BLaER1 (cell line): ENCODE results near the gene IVD.

Experiments used
- H3K27ac ChIP-seq: shearing (Covaris generic); formaldehyde crosslinking; 2 replicates; pipeline ENCODE4 v1.8.1; 2022
- H3K27me3 ChIP-seq: shearing (Covaris generic); formaldehyde crosslinking; 2 replicates; pipeline ENCODE4 v1.8.1; 2022
- H3K36me3 ChIP-seq: shearing (Covaris generic); formaldehyde crosslinking; 2 replicates; pipeline ENCODE4 v1.8.1; 2022
- H3K4me1 ChIP-seq: shearing (Covaris generic); formaldehyde crosslinking; 2 replicates; pipeline ENCODE4 v1.8.1; 2022
- H3K4me2 ChIP-seq: shearing (Covaris generic); formaldehyde crosslinking; 2 replicates; pipeline ENCODE4 v1.8.1; 2022
- H3K4me3 ChIP-seq: shearing (Covaris generic); formaldehyde crosslinking; 2 replicates; pipeline ENCODE4 v1.8.1; 2022
- H3K9ac ChIP-seq: shearing (Covaris generic); formaldehyde crosslinking; 2 replicates; pipeline ENCODE4 v1.8.1; 2022
- H3K9me3 ChIP-seq: shearing (Covaris generic); formaldehyde crosslinking; 2 replicates; pipeline ENCODE4 v1.8.1; 2022
- H4K20me1 ChIP-seq: shearing (Covaris generic); formaldehyde crosslinking; 2 replicates; pipeline ENCODE4 v1.8.1; 2022
- Cebpa-rat ChIP-seq: shearing (Covaris generic); IDR thresholded peaks from 2 replicates; pipeline ENCODE4 v1.8.1; 2022

IVD gene

GRCh38 chr15:40365016-40365415 lies 40.6 kb upstream of the IVD start:
- no peak overlapping the region for H3K9ac ChIP-seq
- H3K4me2 ChIP-seq = no peak overlapping the region
- no peaks in the 10 kb centered on the region for H3K36me3 ChIP-seq
- no peak overlapping the region for H3K4me3 ChIP-seq
- H4K20me1 ChIP-seq = peaks cover 27% of the 10 kb centered on the region
- no peak for TF ChIP-seq Cebpa-rat
- no peak overlapping the region for H3K27ac ChIP-seq
- peaks cover 25% of the 10 kb centered on the region for H3K4me1 ChIP-seq
- H3K27me3 ChIP-seq = no peaks in the 10 kb centered on the region
- H3K9me3 ChIP-seq = no peaks in the 10 kb centered on the region

GRCh38 chr15:40365624-40366456 lies 39.8 kb upstream of the IVD start:
- TF ChIP-seq Cebpa-rat = no peak
- H3K4me3 ChIP-seq = no peak overlapping the region
- peaks cover 18% of the 10 kb centered on the region for H4K20me1 ChIP-seq
- H3K9ac ChIP-seq = no peak overlapping the region
- no peaks in the 10 kb centered on the region for H3K27me3 ChIP-seq
- H3K36me3 ChIP-seq = no peaks in the 10 kb centered on the region
- no peak overlapping the region for H3K27ac ChIP-seq
- H3K9me3 ChIP-seq = no peaks in the 10 kb centered on the region
- H3K4me2 ChIP-seq = peak overlapping the region; percentile 97; the same call in 1 of the 2 replicates
- peaks cover 25% of the 10 kb centered on the region for H3K4me1 ChIP-seq

- Histone ChIP-seq H3K9me3 (no peaks in the 10 kb centered on the region), H4K20me1 (peaks cover 10% of the 10 kb centered on the region), H3K4me1 (peaks cover 25% of the 10 kb centered on the region), H3K4me3 (peak overlapping the region; percentile 67), H3K27me3 (no peaks in the 10 kb centered on the region), H3K9ac (0 out of 2 replicates have a peak overlapping the region, but pooled peaks have one; percentile 67), H3K27ac (peak overlapping the region; percentile 71; the same call in 1 of the 2 replicates), H3K4me2 (peak overlapping the region; percentile 97), H3K36me3 (no peaks in the 10 kb centered on the region)
- no peak for TF ChIP-seq Cebpa-rat
Observed at GRCh38 chr15:40366457-40367370, 38.9 kb upstream of the IVD start.

- peak overlapping the region; percentile 97 for H3K4me2 ChIP-seq
- no peak for TF ChIP-seq Cebpa-rat
- H3K9me3 ChIP-seq = no peaks in the 10 kb centered on the region
Observed at GRCh38 chr15:40367371-40367685, 38.3 kb upstream of the IVD start.

GRCh38 chr15:40367686-40368611 lies 37.6 kb upstream of the IVD start:
- H3K4me1 ChIP-seq = peaks cover 25% of the 10 kb centered on the region
- H3K27ac ChIP-seq = peak overlapping the region; percentile 71
- H3K27me3 ChIP-seq = no peaks in the 10 kb centered on the region
- no peaks in the 10 kb centered on the region for H3K9me3 ChIP-seq
- H3K4me3 ChIP-seq = peak overlapping the region; percentile 67
- no peaks in the 10 kb centered on the region for H3K36me3 ChIP-seq
- 0 out of 2 replicates have a peak, but pooled peaks cover 5% of the 10 kb centered on the region for H4K20me1 ChIP-seq
- TF ChIP-seq Cebpa-rat = no peak
- peak overlapping the region; percentile 97 for H3K4me2 ChIP-seq
- H3K9ac ChIP-seq = peak overlapping the region; percentile 67

More at GRCh38 chr15:40367371-40367685, 38.3 kb upstream of the IVD start:
- H4K20me1 ChIP-seq = 0 out of 2 replicates have a peak, but pooled peaks cover 5% of the 10 kb centered on the region
- no peaks in the 10 kb centered on the region for H3K27me3 ChIP-seq
- H3K36me3 ChIP-seq = no peaks in the 10 kb centered on the region
- H3K27ac ChIP-seq = peak overlapping the region; percentile 71
- peak overlapping the region; percentile 67 for H3K9ac ChIP-seq
- H3K4me1 ChIP-seq = peaks cover 25% of the 10 kb centered on the region
- peak overlapping the region; percentile 67 for H3K4me3 ChIP-seq

GRCh38 chr15:40368719-40369473 lies 36.7 kb upstream of the IVD start:
- Histone ChIP-seq H3K4me2 (peak overlapping the region; percentile 97), H4K20me1 (no peaks in the 10 kb centered on the region), H3K27me3 (no peaks in the 10 kb centered on the region), H3K4me3 (no peak overlapping the region), H3K27ac (peak overlapping the region; percentile 71), H3K36me3 (no peaks in the 10 kb centered on the region), H3K9me3 (no peaks in the 10 kb centered on the region), H3K4me1 (peaks cover 25% of the 10 kb centered on the region), H3K9ac (no peak overlapping the region)
- no peak for TF ChIP-seq Cebpa-rat

- Histone ChIP-seq H3K9me3 (no peaks in the 10 kb centered on the region), H3K4me2 (no peak overlapping the region), H3K27me3 (no peaks in the 10 kb centered on the region), H4K20me1 (no peaks in the 10 kb centered on the region), H3K4me1 (peaks cover 25% of the 10 kb centered on the region), H3K4me3 (no peak overlapping the region), H3K27ac (no peak overlapping the region), H3K9ac (no peak overlapping the region), H3K36me3 (no peaks in the 10 kb centered on the region)
- TF ChIP-seq Cebpa-rat = no peak
Observed at GRCh38 chr15:40369474-40369869, 36.1 kb upstream of the IVD start.

- no peak overlapping the region for H3K27ac ChIP-seq
- H3K9ac ChIP-seq = no peak overlapping the region
- H3K9me3 ChIP-seq = no peaks in the 10 kb centered on the region
- no peaks in the 10 kb centered on the region for H4K20me1 ChIP-seq
- H3K4me1 ChIP-seq = peaks cover 25% of the 10 kb centered on the region
- TF ChIP-seq Cebpa-rat = no peak
- no peaks in the 10 kb centered on the region for H3K36me3 ChIP-seq
- no peaks in the 10 kb centered on the region for H3K27me3 ChIP-seq
- H3K4me3 ChIP-seq = no peak overlapping the region
- no peak overlapping the region for H3K4me2 ChIP-seq
Observed at GRCh38 chr15:40369971-40370370, 35.6 kb upstream of the IVD start.
